IMR-90 (cell line): ENCODE data around the gene S100A4. TPM values are rescaled to one million over a fixed set of nuclear protein-coding genes. Genes with fewer than 3 reads are reported as not detected.

ENCODE experiments used
- ATAC-seq: fragments of 200-7000 bp; cut with Tn5 transposase; 2 replicates; pipeline ENCODE4 v1.9.1; 2020; ENCODE audit warnings: low read depth, mild to moderate bottlenecking, moderate library complexity
- BruUV-seq: library from RNA; stranded (reverse); fragments of 400-500 nt; replicated peaks from 2 replicates; lab custom pipeline; 2021; lab: Mats Ljungman, UMichigan
- CTCF ChIA-PET: fragments of 300-600 bp; formaldehyde crosslinking; extraction: SDS; loops from one replicate; lab custom pipeline; 2021; ENCODE audit warnings: antibody characterized with exemption; lab: Yijun Ruan, JAX
- POLR2A ChIA-PET: fragments of 300-600 bp; sonication (Branson Sonifier 250); formaldehyde crosslinking; loops from one replicate; lab custom pipeline; 2022; ENCODE audit warnings: antibody characterized with exemption; ENCODE audit not compliant: unreplicated experiment; lab: Charles Lee
- DNase-seq: peaks from one replicate; pipeline ENCODE4 v3.0.0; 2013
- H2AFZ ChIP-seq: replicated peaks from 2 replicates; pipeline ENCODE3; 2013; ENCODE audit warnings: low read length, mild to moderate bottlenecking; ENCODE audit not compliant: poor library complexity
- H2AK5ac ChIP-seq: 2 replicates; pipeline ENCODE4 v1.6.1; 2013; ENCODE audit warnings: low read depth, low read length, inconsistent platforms
- H2AK9ac ChIP-seq: replicated peaks from 2 replicates; pipeline ENCODE3; 2013; ENCODE audit warnings: mild to moderate bottlenecking, low read depth, low read length, moderate library complexity; ENCODE audit not compliant: poor library complexity
- H2BK120ac ChIP-seq: 2 replicates; pipeline ENCODE4 v1.6.1; 2013; ENCODE audit warnings: low read depth, low read length, inconsistent platforms
- H2BK15ac ChIP-seq: 3 replicates; pipeline ENCODE4 v1.6.1; 2013; ENCODE audit warnings: low read depth, low read length, inconsistent platforms
- H2BK20ac ChIP-seq: 2 replicates; pipeline ENCODE4 v1.6.1; 2013; ENCODE audit warnings: low read depth, mild to moderate bottlenecking, inconsistent platforms, low read length, moderate library complexity
- H2BK5ac ChIP-seq: 2 replicates; pipeline ENCODE4 v1.6.1; 2013; ENCODE audit warnings: mild to moderate bottlenecking, low read depth, low read length, inconsistent platforms; ENCODE audit not compliant: poor library complexity, severe bottlenecking
- H3K14ac ChIP-seq: replicated peaks from 2 replicates; pipeline ENCODE4 v1.6.1; 2013; ENCODE audit warnings: low read depth, low read length, inconsistent platforms
- H3K18ac ChIP-seq: 2 replicates; pipeline ENCODE4 v1.6.1; 2013; ENCODE audit warnings: low read depth, low read length, control low read depth
- H3K23ac ChIP-seq: 2 replicates; pipeline ENCODE4 v1.6.1; 2013; ENCODE audit warnings: low read depth, low read length, inconsistent platforms
- H3K27ac ChIP-seq: 2 replicates; pipeline ENCODE4 v1.5.1; 2013; ENCODE audit warnings: mild to moderate bottlenecking, control low read depth, low read length; ENCODE audit not compliant: insufficient read depth
- H3K27me3 ChIP-seq: 2 replicates; pipeline ENCODE4 v1.6.1; 2013; ENCODE audit warnings: low read length; ENCODE audit not compliant: control insufficient read depth, insufficient read depth
- H3K36me3 ChIP-seq: 2 replicates; pipeline ENCODE4 v1.6.1; 2013; ENCODE audit warnings: low read length, mixed read lengths; ENCODE audit not compliant: control insufficient read depth, insufficient read depth
- H3K4ac ChIP-seq: 2 replicates; pipeline ENCODE4 v1.6.1; 2013; ENCODE audit warnings: low read depth, low read length, inconsistent platforms
- H3K4me1 ChIP-seq: 2 replicates; pipeline ENCODE4 v1.6.1; 2013; ENCODE audit warnings: low read length, mixed read lengths; ENCODE audit not compliant: control insufficient read depth, insufficient read depth
- H3K4me2 ChIP-seq: 2 replicates; pipeline ENCODE4 v1.6.1; 2013; ENCODE audit warnings: low read depth, mild to moderate bottlenecking, control low read depth, low read length, moderate library complexity
- H3K4me3 ChIP-seq: 2 replicates; pipeline ENCODE4 v1.5.1; 2013; ENCODE audit warnings: low read depth, mild to moderate bottlenecking, control low read depth, low read length, moderate library complexity; ENCODE audit not compliant: insufficient read depth
- H3K56ac ChIP-seq: 2 replicates; pipeline ENCODE4 v1.6.1; 2013; ENCODE audit warnings: low read length, inconsistent platforms; ENCODE audit not compliant: insufficient read depth; ENCODE audit errors: extremely low read depth
- H3K79me1 ChIP-seq, 2 experiments: 2 replicates each; pipeline ENCODE4 v1.6.1; 2013; ENCODE audit warnings: low read length in 2 of 2, inconsistent platforms in 1 of 2, low read depth in 1 of 2
- H3K9ac ChIP-seq: 2 replicates; pipeline ENCODE4 v1.6.1; 2013; ENCODE audit warnings: low read depth, low read length, control low read depth
- H3K9me1 ChIP-seq: 2 replicates; pipeline ENCODE4 v1.6.1; 2013; ENCODE audit warnings: low read length, inconsistent platforms; ENCODE audit not compliant: insufficient read depth
- H3K9me3 ChIP-seq: 2 replicates; pipeline ENCODE4 v1.6.1; 2013; ENCODE audit warnings: low read length; ENCODE audit not compliant: control insufficient read depth, insufficient read depth
- H4K20me1 ChIP-seq: 2 replicates; pipeline ENCODE4 v1.6.1; 2013; ENCODE audit warnings: low read length, inconsistent platforms; ENCODE audit not compliant: insufficient read depth
- H4K5ac ChIP-seq: 2 replicates; pipeline ENCODE4 v1.6.1; 2013; ENCODE audit warnings: mild to moderate bottlenecking, low read depth, low read length, control low read depth
- H4K8ac ChIP-seq, 2 experiments: 2 replicates each; pipeline ENCODE4 v1.6.1; 2013; ENCODE audit warnings: low read depth in 2 of 2, low read length in 2 of 2, control low read depth in 1 of 2, inconsistent platforms in 1 of 2
- H4K91ac ChIP-seq: 2 replicates; pipeline ENCODE4 v1.6.1; 2013; ENCODE audit warnings: low read depth, low read length, inconsistent platforms; ENCODE audit not compliant: insufficient read depth
- FOS ChIP-seq: fragments of 150-350 bp; IDR thresholded peaks from 2 replicates; pipeline ENCODE4 v1.6.1; 2016; ENCODE audit warnings: low read depth, low read length
- MAFK ChIP-seq: IDR thresholded peaks from 2 replicates; pipeline ENCODE4 v1.6.1; 2012; ENCODE audit warnings: low read depth, low read length, improper control_type of control experiment
- WGBS, 2 experiments: methylation state at CpG; one replicate each; pipeline versions ENCODE4 v1.1.5 to v1.1.7; 2013; ENCODE audit warnings: missing lambda C conversion rate in 2 of 2; ENCODE audit not compliant: insufficient read length in 1 of 2; ENCODE audit errors: extremely low coverage in 2 of 2; 5-methylcytosine and 5-hydroxymethylcytosine counted together
- dilution Hi-C: fragments of 300-500 bp; cut with HindIII; formaldehyde crosslinking; loops from one replicate; pipeline ENCODE4 v1.14.3; 2018; ENCODE audit warnings: low sequenced_read_pairs; ENCODE audit not compliant: unreplicated experiment
- in situ Hi-C: fragments of 300-500 bp; cut with MboI; formaldehyde crosslinking; loops from 3 replicates; pipeline ENCODE4 v1.14.3; 2019; ENCODE audit warnings: low sequenced_read_pairs, inconsistent platforms, mixed read lengths
- intact Hi-C: fragments of 100-400 bp; cut with micrococcal nuclease; formaldehyde crosslinking; loops from 2 replicates; pipeline ENCODE4 v1.10.0; 2022
- polyA plus RNA-seq, 3 experiments: library from polyadenylated mRNA; depleted of rRNA; stranded (reverse); fragments of >200 nt; gene quantifications; 2 replicates each; pipeline ENCODE4 v1.2.3, GENCODE V29; 2012; ENCODE audit warnings: low replicate concordance in 1 of 3
- total RNA-seq: library from RNA; depleted of rRNA; stranded (reverse); fragments of >200 nt; gene quantifications from 2 replicates; pipeline ENCODE4 v1.2.3, GENCODE V29; 2012

S100A4 gene
- total and polyA plus RNA-seq, 2 of the 4 experiments (the other 2 are of a cell fraction), result 5.6 to 16.6 TPM

GRCh38 chr1:153505576-153505975 is 40.0 kb downstream of the S100A4 start:
- Histone ChIP-seq H2BK20ac (no peak overlapping the region; the same call in 1 of the 2 replicates), H4K91ac (no peak overlapping the region), H4K20me1 (no peaks in the 10 kb centered on the region), H3K56ac (no peak overlapping the region), H3K9me1 (peaks cover 12% of the 10 kb centered on the region), H2AK5ac (peak overlapping the region; percentile 43; the same call in 1 of the 2 replicates), H3K14ac (peak overlapping the region; percentile 25; the same call in 1 of the 2 replicates), H2BK5ac (no peak overlapping the region), H3K4me3 (no peak overlapping the region), H3K4me1 (peaks cover 23% of the 10 kb centered on the region), H4K8ac (no peak overlapping the region), H4K5ac (no peak overlapping the region), H3K18ac (0 out of 2 replicates have a peak overlapping the region, but pooled peaks have one; percentile 16), H3K9me3 (no peaks in the 10 kb centered on the region), H3K9ac (no peak overlapping the region), H2AFZ (no peak overlapping the region), H3K23ac (no peak overlapping the region), H3K4me2 (no peak overlapping the region), H3K79me1 (peaks cover 0 to 4% of the 10 kb centered on the region in 2 experiments; a peak in 1 of 4 replicates), H2AK9ac (peak overlapping the region; percentile 7), H3K4ac (peak overlapping the region; percentile 15; the same call in 1 of the 2 replicates), H2BK15ac (no peak overlapping the region), H3K27ac (no peak overlapping the region), H3K27me3 (no peaks in the 10 kb centered on the region; the same call in none of the 2 replicates), H2BK120ac (no peak overlapping the region), H3K36me3 (no peaks in the 10 kb centered on the region)
- WGBS, 2 experiments, result no CpG with 5 or more reads among the region's 1 CpG
- no peak for TF ChIP-seq MAFK
- TF ChIP-seq FOS, result no peak
- BruUV-seq, result no TSS peak
- ChIA-PET POLR2A (no interaction called here), CTCF (interaction anchor here (2.0 to 2.4 kb wide), 2 partner anchors 63 to 122 kb away, joined by 7 to 11 read pairs; partner anchors contain the start of genes S100A1 and S100A13)
- in situ Hi-C loops (loop anchor here (5.0 kb wide), 1 partner anchor 242 kb away; no protein-coding TSS in a partner anchor), dilution Hi-C loops (no loop called here), intact Hi-C loops (loop anchor here (10.0 kb wide), 1 partner anchor 479 kb away; the partner anchor contains the start of gene RAB13)
- ATAC-seq (no peak), DNase-seq (peak; percentile 26)
